ENCODE results near the gene ZNF319. TPM values are rescaled to one million over a fixed set of nuclear protein-coding genes. Genes with fewer than 3 reads are reported as not detected.

The ZNF319 gene
- polyA plus RNA-seq, 1 donor from 2014 or later = 7.0 TPM

- peak overlapping the region; percentile 27 for H3K4me2 ChIP-seq (ENCODE audit: low read length)
- no peaks in the 10 kb centered on the region for H3K36me3 ChIP-seq (ENCODE audit: insufficient read depth, low read length)
- H3K4me3 ChIP-seq (ENCODE audit: low read length) = peak overlapping the region; percentile 94
- H4K20me1 ChIP-seq (ENCODE audit: insufficient read depth) = no peaks in the 10 kb centered on the region
- H3K27me3 ChIP-seq (ENCODE audit: insufficient read depth, low read depth, low read length) = no peaks in the 10 kb centered on the region
- H3K79me2 ChIP-seq (replicated peaks; ENCODE audit: insufficient read depth, low read length) = peaks cover 10% of the 10 kb centered on the region
- TF ChIP-seq EZH2 (IDR thresholded peaks at IDR 0.05; ENCODE audit: borderline replicate concordance, insufficient read depth, low read length, poor library complexity, severe bottlenecking) (no peak), CTCF (IDR thresholded peaks at IDR 0.05; ENCODE audit: poor library complexity, severe bottlenecking) (no peak), SMC3 (conservative IDR thresholded peaks at IDR 0.05; ENCODE audit: poor library complexity) (no peak), POLR2AphosphoS5 (IDR thresholded peaks at IDR 0.05) (no peak), RAD21 (conservative IDR thresholded peaks at IDR 0.05) (no peak), MXI1 (conservative IDR thresholded peaks at IDR 0.05; ENCODE audit: poor library complexity, severe bottlenecking) (no peak), EP300 (conservative IDR thresholded peaks at IDR 0.05; ENCODE audit: poor library complexity, severe bottlenecking) (no peak), TAF1 (IDR thresholded peaks at IDR 0.05; ENCODE audit: low read depth) (no peak), REST (IDR thresholded peaks at IDR 0.05; ENCODE audit: borderline replicate concordance) (no peak)
- H3K27ac ChIP-seq (ENCODE audit: low read length) = no peak overlapping the region
- H3K9me2 ChIP-seq (ENCODE audit: insufficient read depth, low read length) = no peaks in the 10 kb centered on the region
- no peaks in the 10 kb centered on the region for H3F3A ChIP-seq (ENCODE audit: insufficient read depth, low read length, poor library complexity, severe bottlenecking)
- H2AFZ ChIP-seq (ENCODE audit: low read depth, low read length) = no peak overlapping the region
- peak overlapping the region; percentile 86 for H3K9ac ChIP-seq (ENCODE audit: low read length)
- no peaks in the 10 kb centered on the region for H3K9me3 ChIP-seq (ENCODE audit: low read length)
Observed at GRCh38 chr16:58001781-58002415, 1.4 kb upstream of the ZNF319 start.

GRCh38 chr16:58000706-58001676 lies 519 bp upstream of the ZNF319 start, which contains the start of gene USB1:
USB1 (plus strand) TSS chr16:58001407; CDS start chr16:58001484, 77 bp downstream.
- no peak for TF ChIP-seq EZH2 (IDR thresholded peaks at IDR 0.05; ENCODE audit: borderline replicate concordance, insufficient read depth, low read length, poor library complexity, severe bottlenecking)
- TF ChIP-seq POLR2AphosphoS5 (IDR thresholded peaks at IDR 0.05) = peak; percentile 76
- TF ChIP-seq CTCF (IDR thresholded peaks at IDR 0.05; ENCODE audit: poor library complexity, severe bottlenecking) = peak; percentile 80
- TF ChIP-seq RAD21 (conservative IDR thresholded peaks at IDR 0.05) = peak; percentile 73
- TF ChIP-seq EP300 (conservative IDR thresholded peaks at IDR 0.05; ENCODE audit: poor library complexity, severe bottlenecking) = no peak
- peak; percentile 75 for TF ChIP-seq SMC3 (conservative IDR thresholded peaks at IDR 0.05; ENCODE audit: poor library complexity)
- peak; percentile 67 for TF ChIP-seq REST (IDR thresholded peaks at IDR 0.05; ENCODE audit: borderline replicate concordance)
- Histone ChIP-seq H3K27ac (ENCODE audit: low read length) (peak within 1 kb of the TSS; percentile 69), H3K4me3 (ENCODE audit: low read length) (peak within 1 kb of the TSS; percentile 94), H2AFZ (ENCODE audit: low read depth, low read length) (peak within 1 kb of the TSS; percentile 80), H3K36me3 (ENCODE audit: insufficient read depth, low read length) (no peaks in the 10 kb centered on the region), H3K9me2 (ENCODE audit: insufficient read depth, low read length) (no peaks in the 10 kb centered on the region), H3K9ac (ENCODE audit: low read length) (peak within 1 kb of the TSS; percentile 86), H3K79me2 (replicated peaks; ENCODE audit: insufficient read depth, low read length) (peaks cover 10% of the 10 kb centered on the region), H3K4me2 (ENCODE audit: low read length) (peak within 1 kb of the TSS; percentile 93), H4K20me1 (ENCODE audit: insufficient read depth) (no peaks in the 10 kb centered on the region), H3K9me3 (ENCODE audit: low read length) (no peaks in the 10 kb centered on the region), H3K27me3 (ENCODE audit: insufficient read depth, low read depth, low read length) (no peaks in the 10 kb centered on the region), H3F3A (ENCODE audit: insufficient read depth, low read length, poor library complexity, severe bottlenecking) (no peaks in the 10 kb centered on the region)

Measured in neural cell (in vitro differentiated cells).